ENCODE data around the gene HCRTR2.

- no peak for TF ChIP-seq CTCF (IDR thresholded peaks at IDR 0.05; ENCODE audit: borderline replicate concordance, extremely low read depth, low read length, poor library complexity, severe bottlenecking)
- TF ChIP-seq EZH2 (IDR thresholded peaks at IDR 0.05; ENCODE audit: borderline replicate concordance, low read depth, low read length, severe bottlenecking) = no peak
Observed at GRCh38 chr6:55198715-55199114, 24.4 kb downstream of the HCRTR2 start.
